Kidney capillary endothelial cell (primary cell): ENCODE measurements around the gene MAP3K20.
"Not testable (repeated sequence)": the region's sequence is repeated elsewhere in the genome, so short reads cannot be mapped to it uniquely, and the experiment has no call there.

Source experiments
- DNase-seq: peaks from one replicate; pipeline ENCODE4 v3.0.0-alpha.2; 2018; ENCODE audit warnings: low spot score

Gene MAP3K20

DNA sequence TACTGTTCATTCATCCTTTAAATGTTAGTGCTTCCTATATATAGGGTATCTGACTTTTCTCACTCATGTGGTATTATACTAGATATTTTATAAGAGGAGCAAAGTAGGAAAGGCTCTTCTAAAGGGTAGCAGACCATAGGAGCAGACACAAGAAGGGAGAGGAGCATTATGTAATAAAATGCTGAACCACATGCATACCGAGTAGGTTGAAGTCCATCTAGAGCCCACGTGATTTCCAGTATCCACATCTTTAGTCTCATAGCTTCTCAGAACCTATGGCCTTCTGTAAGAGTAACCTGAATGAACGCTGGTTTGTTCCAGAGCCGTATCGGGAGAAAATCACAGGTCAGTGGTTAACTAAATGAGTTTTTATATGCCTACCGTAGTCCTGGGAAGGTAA lies 85.9 kb downstream of the MAP3K20 start:
- DNase-seq: no peak

- not testable (repeated sequence) for DNase-seq
Observed at GRCh38 chr2:173163357-173163756, 87.7 kb downstream of the MAP3K20 start.

- DNase-seq: no peak
Observed at GRCh38 chr2:173164396-173164795, 88.8 kb downstream of the MAP3K20 start.

DNA sequence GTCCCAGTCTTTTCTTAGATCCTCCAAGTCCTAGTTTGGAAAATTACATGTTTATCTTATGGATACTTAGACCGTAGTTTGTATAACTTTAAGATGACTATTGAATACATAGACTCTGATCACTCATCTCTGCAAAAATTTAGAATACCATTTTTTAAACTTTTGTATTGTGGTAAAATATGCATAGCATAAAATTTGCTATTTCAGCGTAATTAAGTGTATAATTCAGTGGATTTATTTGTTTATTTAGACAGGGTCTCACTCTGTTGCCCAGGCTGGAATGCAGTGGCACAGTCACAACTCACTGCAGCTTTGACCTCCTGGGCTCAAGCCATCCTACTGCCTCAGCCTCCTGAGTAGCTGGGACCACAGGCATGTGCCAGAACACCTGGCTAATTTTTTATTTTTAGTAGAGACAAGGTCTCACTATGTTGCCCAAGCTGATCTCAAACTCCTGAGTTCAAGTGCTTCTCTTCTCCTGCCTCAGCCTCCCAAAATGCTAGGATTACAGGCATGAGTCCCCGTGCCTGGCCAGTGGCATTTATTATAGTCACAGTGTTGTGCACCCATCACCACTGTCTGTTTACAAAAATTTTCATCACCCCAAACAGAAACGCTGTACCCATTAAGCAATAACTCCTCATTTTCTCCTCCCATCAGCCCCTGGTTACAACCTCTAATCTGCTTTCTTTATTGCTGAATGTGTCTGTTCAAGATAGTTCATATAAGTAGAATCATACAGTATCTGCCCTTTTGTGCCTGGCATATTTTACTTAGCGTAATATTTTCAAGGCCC lies 90.0 kb downstream of the MAP3K20 start:
- no peak for DNase-seq

DNA sequence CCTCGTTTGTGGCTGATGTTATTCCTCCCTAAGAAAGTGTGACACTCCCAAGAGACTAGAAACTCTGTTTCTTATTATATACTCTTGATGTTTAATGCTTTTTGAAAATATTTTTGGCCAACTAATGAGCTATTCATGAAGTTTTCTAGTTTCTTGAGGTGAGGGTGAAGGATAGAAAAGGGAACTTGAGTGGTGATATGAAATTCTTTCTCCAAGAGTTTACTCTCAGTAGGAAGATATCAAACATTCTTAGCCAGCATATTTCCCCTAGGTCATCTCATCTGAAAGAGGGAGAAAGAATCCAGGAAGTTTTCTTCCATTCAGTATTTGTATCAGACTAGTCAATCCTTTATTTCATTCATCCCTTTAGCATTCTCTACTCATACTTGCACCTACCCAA lies 95.7 kb downstream of the MAP3K20 start:
- DNase-seq: no peak

DNA sequence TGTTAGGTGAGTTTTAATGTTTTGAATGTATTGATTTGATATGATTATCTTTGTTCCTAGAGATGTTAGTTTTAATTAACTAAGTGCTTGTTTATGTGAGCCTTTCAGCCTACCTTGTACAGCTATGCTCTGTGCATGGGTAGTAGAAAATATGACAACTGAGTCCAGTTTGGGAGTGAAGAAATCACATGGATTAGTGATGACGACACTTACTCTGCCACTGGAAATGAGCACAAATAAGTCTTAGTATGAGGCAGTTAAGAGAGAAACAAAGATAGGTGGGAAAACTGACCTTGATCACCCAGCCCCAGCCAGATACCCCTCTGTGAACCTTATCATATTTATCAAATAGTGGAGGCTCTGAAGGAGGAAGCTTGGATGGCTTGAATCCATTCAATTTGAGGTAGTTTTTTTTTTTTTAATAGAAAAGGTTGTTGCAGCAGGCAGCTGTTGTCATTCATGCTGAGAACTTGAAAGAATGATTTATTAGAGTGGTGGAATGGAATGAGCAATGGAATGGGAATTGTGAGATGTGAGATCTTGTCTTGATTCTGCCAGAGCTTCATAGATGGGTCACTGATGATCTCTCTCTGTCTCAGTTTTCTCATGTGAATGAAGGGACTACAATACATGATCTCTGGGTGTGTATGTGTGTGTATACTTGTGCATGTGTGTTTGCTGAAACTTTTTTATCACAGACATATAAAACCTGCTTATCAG lies 96.4 kb downstream of the MAP3K20 start:
- DNase-seq: no peak

DNA sequence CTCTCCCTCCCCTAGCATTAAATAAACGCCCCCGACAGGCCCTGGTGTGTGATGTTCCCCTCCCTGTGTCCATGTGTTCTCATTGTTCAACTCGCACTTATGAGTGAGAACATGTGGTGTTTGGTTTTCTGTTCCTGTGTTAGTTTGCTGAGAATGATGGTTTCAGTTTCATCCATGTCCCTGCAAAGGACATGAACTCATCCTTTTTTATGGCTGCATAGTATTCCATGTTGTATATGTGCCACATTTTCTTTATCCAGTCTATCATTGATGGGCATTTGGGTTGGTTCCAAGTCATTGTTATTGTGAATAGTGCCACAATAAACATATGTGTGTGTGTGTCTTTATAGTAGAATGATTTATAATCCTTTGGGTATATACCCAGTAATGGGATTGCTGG lies 98.7 kb downstream of the MAP3K20 start:
- DNase-seq: not testable (repeated sequence)

DNA sequence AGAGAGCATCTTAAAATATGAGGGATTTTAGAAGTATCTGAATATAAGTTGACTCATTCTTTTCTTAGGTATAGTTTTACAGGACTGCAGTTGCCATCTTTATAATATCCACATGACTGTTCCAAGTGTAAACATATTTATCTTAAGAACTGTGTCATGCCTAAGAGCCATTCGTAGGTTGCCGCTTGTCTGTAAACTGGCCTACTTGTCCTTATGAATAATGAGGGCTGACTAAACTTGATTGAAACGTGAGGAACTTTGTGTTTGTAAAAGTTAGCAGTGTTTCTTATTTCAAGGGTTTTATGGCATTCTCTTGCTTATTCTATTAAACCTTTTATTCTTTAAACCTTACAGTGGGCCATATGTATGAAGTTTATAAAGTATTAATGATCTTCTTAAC lies 99.6 kb downstream of the MAP3K20 start:
- DNase-seq: no peak

- DNase-seq: no peak
Observed at GRCh38 chr2:173181982-173182381, 106.3 kb downstream of the MAP3K20 start.

GRCh38 chr2:173184031-173185004 lies 108.7 kb downstream of the MAP3K20 start:
- DNase-seq: peak; percentile 47

DNA sequence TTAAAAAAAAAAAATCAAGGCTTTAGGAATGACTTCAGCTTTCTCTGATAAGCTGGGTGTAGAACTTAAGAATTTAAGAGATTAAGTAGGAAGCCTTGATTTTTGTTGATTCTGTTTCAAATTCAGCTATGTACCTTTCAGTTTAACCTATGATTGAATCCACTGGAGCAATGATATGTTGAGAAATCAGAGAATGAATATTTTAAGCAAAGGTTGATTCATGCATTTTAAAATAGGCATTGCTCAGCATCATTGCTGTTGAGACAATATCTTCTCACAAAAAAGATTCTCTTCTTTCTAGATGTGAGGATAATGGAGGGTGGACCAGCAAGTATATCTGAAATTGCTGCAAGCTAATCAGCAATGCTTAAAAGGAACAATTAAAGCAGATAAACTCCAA lies 109.8 kb downstream of the MAP3K20 start:
- DNase-seq: no peak

DNA sequence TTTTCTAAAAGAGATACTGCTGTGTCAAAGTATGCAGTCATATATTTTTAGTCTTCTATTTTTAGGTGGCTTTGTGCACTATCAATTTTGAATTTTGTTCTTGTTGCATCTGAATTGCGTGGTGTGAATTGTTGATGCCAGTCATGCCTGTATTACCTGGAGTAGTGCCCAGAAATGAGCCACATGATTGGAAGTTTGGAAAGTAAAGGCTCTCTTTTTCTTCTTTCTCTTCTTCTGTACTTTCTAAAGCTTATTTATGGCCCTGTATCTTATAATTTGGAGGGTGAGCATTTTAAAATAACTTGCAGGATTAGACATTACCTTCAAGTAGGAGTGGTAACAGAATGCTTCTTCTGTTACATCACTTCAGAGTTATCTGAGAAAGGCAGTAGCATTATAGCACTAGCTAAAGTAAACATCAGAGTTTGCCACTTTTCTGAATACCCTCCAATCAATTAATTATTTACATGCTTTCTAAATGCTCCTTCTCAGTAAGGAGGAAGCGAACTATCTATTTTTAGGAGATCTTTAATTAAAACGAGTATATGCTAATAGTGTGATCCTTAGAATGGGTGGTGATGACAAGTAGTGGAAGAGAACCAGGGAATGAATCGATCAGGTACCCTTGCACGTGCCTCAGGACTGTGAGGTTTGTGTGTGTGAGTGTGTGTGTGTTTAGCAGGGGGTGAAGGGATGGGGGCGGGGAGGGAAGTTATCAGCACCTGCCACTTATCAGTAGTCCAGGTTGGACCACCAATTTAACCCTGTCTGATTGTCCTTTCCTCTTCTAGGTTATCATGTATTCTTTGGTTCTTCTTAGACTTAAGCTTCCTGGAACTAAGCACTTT lies 112.5 kb downstream of the MAP3K20 start:
- DNase-seq: no peak

DNA sequence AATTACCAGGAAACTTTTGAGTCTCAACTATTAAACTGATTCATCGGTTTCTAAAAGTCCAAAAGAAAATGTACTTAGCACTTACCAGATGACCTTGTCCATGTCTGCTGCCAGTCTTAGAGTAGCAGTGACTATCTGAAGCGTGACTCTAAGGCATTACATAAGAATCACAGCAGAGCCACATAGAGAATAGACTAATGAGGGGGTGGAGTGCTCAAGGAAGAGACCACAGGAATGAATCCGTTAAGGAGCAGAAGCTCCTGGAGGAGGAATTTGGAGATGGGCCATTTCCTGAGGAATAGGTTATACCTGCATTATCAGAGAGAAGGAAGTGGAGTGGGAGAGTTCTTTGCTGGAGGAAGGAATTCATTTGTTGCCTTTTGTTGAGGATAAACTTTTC lies 116.0 kb downstream of the MAP3K20 start:
- DNase-seq: no peak

DNA sequence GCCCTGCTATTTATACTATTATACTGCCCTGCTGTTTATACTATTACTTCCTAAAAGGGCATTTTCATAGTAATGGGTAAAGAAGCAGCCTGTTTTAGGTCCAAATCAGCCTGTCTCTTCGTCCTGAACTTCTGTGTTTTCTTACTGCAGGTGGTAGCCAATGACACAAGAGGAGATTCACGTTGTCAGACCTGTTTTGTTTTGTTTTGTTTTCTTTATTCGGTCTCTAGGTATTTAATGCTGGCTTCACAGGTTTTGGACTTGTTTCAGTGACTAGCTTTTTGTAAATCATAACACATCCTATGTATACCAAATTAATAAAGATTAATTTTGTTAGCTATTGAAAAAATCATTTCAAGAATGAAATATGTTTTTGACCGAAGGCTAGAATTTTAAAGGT lies 116.4 kb downstream of the MAP3K20 start:
- DNase-seq: no peak

- no peak for DNase-seq
Observed at GRCh38 chr2:173193925-173194324, 118.3 kb downstream of the MAP3K20 start.

- DNase-seq: no peak
Observed at GRCh38 chr2:173195100-173195499, 119.5 kb downstream of the MAP3K20 start.

DNA sequence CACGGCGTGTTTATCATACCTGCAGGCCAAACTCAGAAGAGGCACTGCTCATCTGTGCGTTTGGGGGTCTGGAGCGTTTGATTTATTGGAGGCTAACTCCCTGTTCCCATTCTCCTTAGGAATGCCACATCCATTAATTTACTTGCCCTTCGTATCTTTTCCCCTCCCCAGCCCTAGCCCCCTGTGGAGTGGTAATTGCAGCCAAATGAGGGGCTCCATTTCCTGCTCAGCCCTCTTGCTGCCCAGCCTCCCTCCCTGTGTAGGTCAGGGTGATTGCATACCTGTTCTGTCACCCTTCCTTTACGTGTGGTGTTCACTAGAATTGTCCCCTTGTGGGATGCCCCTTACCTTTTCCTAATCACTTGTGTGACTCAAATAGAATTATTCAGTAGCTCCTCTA lies 120.4 kb downstream of the MAP3K20 start:
- DNase-seq: no peak

- no peak for DNase-seq
Observed at GRCh38 chr2:173196638-173197037, 121.0 kb downstream of the MAP3K20 start.

DNA sequence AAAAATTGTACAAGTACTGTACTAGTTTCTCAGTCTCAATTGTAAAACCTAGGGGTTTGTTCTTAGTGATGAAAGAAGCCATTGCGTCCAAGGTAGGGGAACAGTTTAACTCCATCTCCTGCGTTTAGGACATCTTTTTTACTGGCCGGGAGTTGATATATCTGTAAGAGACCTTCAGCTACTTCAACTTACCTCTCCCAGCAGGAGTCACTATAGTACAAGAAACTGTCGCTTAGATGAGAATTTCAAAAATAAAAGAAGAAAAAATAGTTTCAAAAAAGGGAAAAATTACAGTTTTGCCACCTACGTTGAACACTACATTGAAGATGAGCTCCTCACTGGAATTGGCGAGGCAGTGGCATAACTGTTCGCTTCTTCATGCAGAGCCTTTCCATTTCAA lies 122.7 kb downstream of the MAP3K20 start:
- no peak for DNase-seq

GRCh38 chr2:173199294-173199693 lies 123.6 kb downstream of the MAP3K20 start:
- DNase-seq: no peak

DNA sequence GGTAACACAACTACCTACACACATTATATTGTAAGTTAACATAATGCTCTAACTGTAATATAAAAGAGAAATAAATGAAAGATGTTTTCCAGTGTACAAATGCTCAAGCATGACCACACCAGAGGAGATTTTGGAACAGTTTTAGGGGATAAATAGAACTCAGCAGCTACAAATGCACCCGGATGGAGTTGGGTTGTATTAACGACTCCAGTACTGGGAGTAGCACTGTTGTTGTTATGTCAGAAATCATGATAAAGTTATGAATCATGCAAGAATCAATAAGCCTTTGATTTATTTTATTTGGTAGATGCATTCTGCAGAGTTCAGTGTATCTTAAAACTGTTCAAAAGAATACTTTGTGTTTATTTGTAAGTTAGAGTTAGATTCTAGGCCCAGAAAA lies 126.9 kb downstream of the MAP3K20 start:
- no peak for DNase-seq

GRCh38 chr2:173204316-173204715 lies 128.7 kb downstream of the MAP3K20 start:
- DNase-seq: no peak
